Thymus (tissue), 11 donors: ENCODE results near the gene ODAD4. TPM values are rescaled to one million over a fixed set of nuclear protein-coding genes. Genes with fewer than 3 reads are reported as not detected.
"Not testable (repeated sequence)": the region's sequence is repeated elsewhere in the genome, so short reads cannot be mapped to it uniquely, and the experiment has no call there.

Experiments
- DNase-seq, 9 donors: peaks; one replicate each; pipeline ENCODE4 v3.0.0-alpha.2; 2013; ENCODE audit warnings: low spot score in 9 of 9, low read depth in 6 of 9, missing footprints in 1 of 9
- H3K27ac ChIP-seq, 2 donors: one replicate each; pipeline ENCODE4 v1.5.1; 2013; ENCODE audit warnings: control low read depth in 1 of 2, low read depth in 1 of 2, low read length in 1 of 2, mild to moderate bottlenecking in 1 of 2, moderate library complexity in 1 of 2
- H3K27me3 ChIP-seq, 2 donors: one replicate each; pipeline ENCODE4 v1.5.1; 2013; ENCODE audit warnings: low read length in 1 of 2; ENCODE audit not compliant: control insufficient read depth in 2 of 2, insufficient read depth in 1 of 2
- H3K36me3 ChIP-seq, 2 donors: one replicate each; pipeline ENCODE4 v1.5.1; 2013; ENCODE audit warnings: low read length in 1 of 2, mild to moderate bottlenecking in 1 of 2, moderate library complexity in 1 of 2; ENCODE audit not compliant: control insufficient read depth in 2 of 2, insufficient read depth in 2 of 2
- H3K4me1 ChIP-seq, 2 donors: one replicate each; pipeline ENCODE4 v1.5.1; 2013; ENCODE audit warnings: low read length in 2 of 2; ENCODE audit not compliant: control insufficient read depth in 2 of 2, insufficient read depth in 2 of 2
- H3K4me3 ChIP-seq, 2 donors: one replicate each; pipeline ENCODE4 v1.5.1; 2013; ENCODE audit warnings: low read length in 2 of 2, control low read depth in 1 of 2, mild to moderate bottlenecking in 1 of 2
- H3K9me3 ChIP-seq, 2 donors: one replicate each; pipeline ENCODE4 v1.5.1; 2013; ENCODE audit warnings: low read length in 1 of 2, mild to moderate bottlenecking in 1 of 2; ENCODE audit not compliant: control insufficient read depth in 2 of 2, insufficient read depth in 1 of 2
- WGBS: extraction: QIAGEN DNeasy Blood & Tissue Kit; methylation state at CpG from one replicate; pipeline ENCODE4 v1.1.7; 2013; 5-methylcytosine and 5-hydroxymethylcytosine counted together
- polyA plus RNA-seq: library from polyadenylated mRNA; stranded (reverse); fragments of 200-250 nt; gene quantifications from one replicate; pipeline ENCODE4 v1.2.3, GENCODE V29; 2013
- total RNA-seq: library from RNA; stranded (reverse); fragments of 120-200 nt; gene quantifications from one replicate; pipeline ENCODE4 v1.2.4, GENCODE V29; 2013
- donor health status: healthy.

Gene ODAD4
- total and polyA plus RNA-seq, 2 donors: 0.61 to 1.4 TPM

- not testable (repeated sequence) for H3K9me3 ChIP-seq, H3K27me3 ChIP-seq, DNase-seq, H3K27ac ChIP-seq, H3K4me3 ChIP-seq
- WGBS: 98% methylated on average over 4 of the region's 4 CpGs
- H3K4me1 ChIP-seq: peaks cover 7 to 12% of the 10 kb centered on the region in 2 donors
- peaks cover 8 to 15% of the 10 kb centered on the region in 2 donors for H3K36me3 ChIP-seq
These were observed 81.9 kb downstream of the ODAD4 start for GRCh38 chr17:42012363-42012762.

DNA sequence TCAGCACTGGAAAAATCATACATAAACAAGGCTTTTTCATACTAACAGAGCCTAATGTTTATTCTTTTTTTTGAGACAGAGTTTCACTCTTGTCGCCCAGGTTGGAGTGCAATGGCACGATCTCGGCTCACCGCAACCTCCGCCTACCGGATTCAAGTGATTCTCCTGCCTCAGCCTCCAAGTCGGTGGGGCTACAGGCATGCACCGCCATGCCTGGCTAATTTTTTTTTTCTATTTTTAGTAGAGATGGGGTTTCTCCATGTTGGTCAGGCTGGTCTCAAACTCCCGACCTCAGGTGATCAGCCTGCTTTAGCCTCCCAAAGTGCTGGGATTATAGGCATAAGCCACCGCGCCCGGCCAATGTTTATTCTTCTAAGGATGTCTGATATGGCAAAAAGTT is 83.3 kb downstream of the ODAD4 start:
- not testable (repeated sequence) for H3K27me3 ChIP-seq

More for the DNA sequence above, 83.3 kb downstream of the ODAD4 start:
- 98% methylated on average over 12 of the region's 12 CpGs for WGBS
- DNase-seq, H3K9me3 ChIP-seq, H3K27ac ChIP-seq, H3K4me3 ChIP-seq: not testable (repeated sequence)
- H3K36me3 ChIP-seq: peaks cover 8 to 13% of the 10 kb centered on the region in 2 donors
- H3K4me1 ChIP-seq: peaks cover 15 to 23% of the 10 kb centered on the region in 2 donors

Other genes starting within 250 kb of the ODAD4 start
- gene EIF1, start 241.7 kb upstream of the ODAD4 start, total RNA-seq: 145 TPM
- gene EIF1, start 241.7 kb upstream of the ODAD4 start, polyA plus RNA-seq: 1,051 TPM
- 5.0 TPM for gene GAST, start 218.3 kb upstream of the ODAD4 start, total RNA-seq
- gene GAST, start 218.3 kb upstream of the ODAD4 start, polyA plus RNA-seq: 77.6 TPM
- 0.33 TPM for gene HAP1, start 196.0 kb upstream of the ODAD4 start, total RNA-seq
- gene HAP1, start 196.0 kb upstream of the ODAD4 start, polyA plus RNA-seq: 4.0 TPM
- 27.0 TPM for gene JUP, start 143.9 kb upstream of the ODAD4 start, total RNA-seq
- 87.6 TPM for gene JUP, start 143.9 kb upstream of the ODAD4 start, polyA plus RNA-seq
- gene P3H4, start 118.7 kb upstream of the ODAD4 start, total RNA-seq: 4.1 TPM
- gene P3H4, start 118.7 kb upstream of the ODAD4 start, polyA plus RNA-seq: 4.8 TPM
- 9.1 TPM for gene FKBP10, start 117.6 kb upstream of the ODAD4 start, total RNA-seq
- 9.6 TPM for gene FKBP10, start 117.6 kb upstream of the ODAD4 start, polyA plus RNA-seq
- gene NT5C3B, start 94.4 kb upstream of the ODAD4 start, total RNA-seq: 29.9 TPM
- gene NT5C3B, start 94.4 kb upstream of the ODAD4 start, polyA plus RNA-seq: 57.3 TPM
- not detected for gene KLHL10, start 92.8 kb upstream of the ODAD4 start, total RNA-seq
- 0.14 TPM for gene KLHL10, start 92.8 kb upstream of the ODAD4 start, polyA plus RNA-seq
- 11.4 TPM for gene KLHL11, start 65.2 kb upstream of the ODAD4 start, total RNA-seq
- gene KLHL11, start 65.2 kb upstream of the ODAD4 start, polyA plus RNA-seq: 0.98 TPM
- 42.7 TPM for gene ACLY, start 11.7 kb upstream of the ODAD4 start, total RNA-seq
- 26.6 TPM for gene ACLY, start 11.7 kb upstream of the ODAD4 start, polyA plus RNA-seq
- gene CNP, start 36.2 kb downstream of the ODAD4 start, total RNA-seq: 35.9 TPM
- gene CNP, start 36.2 kb downstream of the ODAD4 start, polyA plus RNA-seq: 46.0 TPM
- 99.1 TPM for gene DNAJC7, start 86.8 kb downstream of the ODAD4 start, total RNA-seq
- gene DNAJC7, start 86.8 kb downstream of the ODAD4 start, polyA plus RNA-seq: 95.7 TPM
- gene NKIRAS2, start 89.5 kb downstream of the ODAD4 start, total RNA-seq: 24.1 TPM
- 22.0 TPM for gene NKIRAS2, start 89.5 kb downstream of the ODAD4 start, polyA plus RNA-seq
- 0.71 TPM for gene C17orf113, start 120.0 kb downstream of the ODAD4 start, total RNA-seq
- gene C17orf113, start 120.0 kb downstream of the ODAD4 start, polyA plus RNA-seq: 0.84 TPM
- gene ZNF385C, start 167.9 kb downstream of the ODAD4 start, total RNA-seq: 0.66 TPM
- gene ZNF385C, start 167.9 kb downstream of the ODAD4 start, polyA plus RNA-seq: 1.1 TPM
- 23.8 TPM for gene DHX58, start 182.1 kb downstream of the ODAD4 start, total RNA-seq
- 42.1 TPM for gene DHX58, start 182.1 kb downstream of the ODAD4 start, polyA plus RNA-seq
- gene KAT2A, start 190.8 kb downstream of the ODAD4 start, total RNA-seq: 9.7 TPM
- 103 TPM for gene KAT2A, start 190.8 kb downstream of the ODAD4 start, polyA plus RNA-seq
- gene HSPB9, start 192.2 kb downstream of the ODAD4 start, total RNA-seq: 0.05 TPM
- 0.23 TPM for gene HSPB9, start 192.2 kb downstream of the ODAD4 start, polyA plus RNA-seq
- 59.7 TPM for gene RAB5C, start 224.4 kb downstream of the ODAD4 start, total RNA-seq
- gene RAB5C, start 224.4 kb downstream of the ODAD4 start, polyA plus RNA-seq: 83.0 TPM